ENCODE measurements around the gene GMPPA.

The GMPPA gene

GRCh38 chr2:219533930-219534661 is 35.4 kb downstream of the GMPPA start:
- no peak for ATAC-seq
- TF ChIP-seq CREB5 (CRISPR knock-in tag; IDR thresholded peaks at IDR 0.05; ENCODE audit: low read depth): no peak
- no peak for TF ChIP-seq ESRRG (CRISPR knock-in tag; IDR thresholded peaks at IDR 0.05)
- TF ChIP-seq GLIS3 (CRISPR knock-in tag; IDR thresholded peaks at IDR 0.05): no peak
- no peak for TF ChIP-seq PPARA (CRISPR knock-in tag; IDR thresholded peaks at IDR 0.05; ENCODE audit: borderline replicate concordance)
- no peak for TF ChIP-seq TOX (CRISPR knock-in tag; IDR thresholded peaks at IDR 0.05; ENCODE audit: borderline replicate concordance)
- TF ChIP-seq OSR1 (CRISPR knock-in tag; IDR thresholded peaks at IDR 0.05): no peak
- TF ChIP-seq PATZ1 (CRISPR knock-in tag; IDR thresholded peaks at IDR 0.05; ENCODE audit: borderline replicate concordance): no peak
- no peak for TF ChIP-seq CSDC2 (CRISPR knock-in tag; IDR thresholded peaks at IDR 0.05)
- TF ChIP-seq TCF4 (CRISPR knock-in tag; IDR thresholded peaks at IDR 0.05; ENCODE audit: borderline replicate concordance): no peak

DNA sequence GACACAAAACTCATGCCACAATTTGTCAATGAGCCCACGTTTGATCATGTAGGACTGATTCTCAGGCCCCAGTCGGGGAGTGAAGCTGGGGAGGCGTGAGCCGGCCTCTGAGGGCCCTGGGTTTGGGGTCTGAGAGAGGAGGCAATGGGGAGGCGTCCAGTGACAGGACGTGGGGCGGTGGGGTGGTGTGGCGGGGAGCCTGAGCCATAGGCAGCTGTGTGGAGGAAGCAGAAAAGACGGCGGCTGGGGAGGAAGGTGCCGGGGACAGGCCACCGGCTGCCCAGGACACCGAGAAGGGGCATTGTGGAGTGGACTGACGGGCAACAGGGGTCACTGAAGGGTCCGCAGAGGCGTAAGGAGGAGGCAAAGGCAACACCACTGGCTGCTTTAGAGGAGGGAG is 37.7 kb downstream of the GMPPA start:
- TF ChIP-seq CSDC2 (CRISPR knock-in tag; IDR thresholded peaks at IDR 0.05) (no peak), ZFP3 (CRISPR knock-in tag; IDR thresholded peaks at IDR 0.05) (no peak), ZFP30 (CRISPR knock-in tag; IDR thresholded peaks at IDR 0.05) (no peak), ZC3H10 (CRISPR knock-in tag; IDR thresholded peaks at IDR 0.05) (no peak), ZNF8 (CRISPR knock-in tag; IDR thresholded peaks at IDR 0.05) (no peak), RARB (CRISPR knock-in tag; IDR thresholded peaks at IDR 0.05) (no peak), OSR1 (CRISPR knock-in tag; IDR thresholded peaks at IDR 0.05) (no peak), PPARA (CRISPR knock-in tag; IDR thresholded peaks at IDR 0.05; ENCODE audit: borderline replicate concordance) (no peak), ESRRG (CRISPR knock-in tag; IDR thresholded peaks at IDR 0.05) (no peak), GLIS3 (CRISPR knock-in tag; IDR thresholded peaks at IDR 0.05) (no peak), ARNTL (CRISPR knock-in tag; IDR thresholded peaks at IDR 0.05; ENCODE audit: borderline replicate concordance, low read depth) (no peak), TOX (CRISPR knock-in tag; IDR thresholded peaks at IDR 0.05; ENCODE audit: borderline replicate concordance) (no peak), TCF4 (CRISPR knock-in tag; IDR thresholded peaks at IDR 0.05; ENCODE audit: borderline replicate concordance) (no peak), SNAI2 (CRISPR knock-in tag; IDR thresholded peaks at IDR 0.05) (no peak), CREB5 (CRISPR knock-in tag; IDR thresholded peaks at IDR 0.05; ENCODE audit: low read depth) (no peak)
- TF ChIP-seq, protein P1, sequence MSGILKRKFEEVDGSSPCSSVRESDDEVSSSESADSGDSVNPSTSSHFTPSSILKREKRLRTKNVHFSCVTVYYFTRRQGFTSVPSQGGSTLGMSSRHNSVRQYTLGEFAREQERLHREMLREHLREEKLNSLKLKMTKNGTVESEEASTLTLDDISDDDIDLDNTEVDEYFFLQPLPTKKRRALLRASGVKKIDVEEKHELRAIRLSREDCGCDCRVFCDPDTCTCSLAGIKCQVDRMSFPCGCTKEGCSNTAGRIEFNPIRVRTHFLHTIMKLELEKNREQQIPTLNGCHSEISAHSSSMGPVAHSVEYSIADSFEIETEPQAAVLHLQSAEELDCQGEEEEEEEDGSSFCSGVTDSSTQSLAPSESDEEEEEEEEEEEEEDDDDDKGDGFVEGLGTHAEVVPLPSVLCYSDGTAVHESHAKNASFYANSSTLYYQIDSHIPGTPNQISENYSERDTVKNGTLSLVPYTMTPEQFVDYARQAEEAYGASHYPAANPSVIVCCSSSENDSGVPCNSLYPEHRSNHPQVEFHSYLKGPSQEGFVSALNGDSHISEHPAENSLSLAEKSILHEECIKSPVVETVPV (CRISPR knock-in tag; IDR thresholded peaks at IDR 0.05): no peak
- TF ChIP-seq, protein P2, sequence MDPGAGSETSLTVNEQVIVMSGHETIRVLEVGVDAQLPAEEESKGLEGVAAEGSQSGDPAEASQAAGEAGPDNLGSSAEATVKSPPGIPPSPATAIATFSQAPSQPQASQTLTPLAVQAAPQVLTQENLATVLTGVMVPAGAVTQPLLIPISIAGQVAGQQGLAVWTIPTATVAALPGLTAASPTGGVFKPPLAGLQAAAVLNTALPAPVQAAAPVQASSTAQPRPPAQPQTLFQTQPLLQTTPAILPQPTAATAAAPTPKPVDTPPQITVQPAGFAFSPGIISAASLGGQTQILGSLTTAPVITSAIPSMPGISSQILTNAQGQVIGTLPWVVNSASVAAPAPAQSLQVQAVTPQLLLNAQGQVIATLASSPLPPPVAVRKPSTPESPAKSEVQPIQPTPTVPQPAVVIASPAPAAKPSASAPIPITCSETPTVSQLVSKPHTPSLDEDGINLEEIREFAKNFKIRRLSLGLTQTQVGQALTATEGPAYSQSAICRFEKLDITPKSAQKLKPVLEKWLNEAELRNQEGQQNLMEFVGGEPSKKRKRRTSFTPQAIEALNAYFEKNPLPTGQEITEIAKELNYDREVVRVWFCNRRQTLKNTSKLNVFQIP (CRISPR knock-in tag; IDR thresholded peaks at IDR 0.05; ENCODE audit: borderline replicate concordance, low read depth): no peak
- TF ChIP-seq, protein P3, sequence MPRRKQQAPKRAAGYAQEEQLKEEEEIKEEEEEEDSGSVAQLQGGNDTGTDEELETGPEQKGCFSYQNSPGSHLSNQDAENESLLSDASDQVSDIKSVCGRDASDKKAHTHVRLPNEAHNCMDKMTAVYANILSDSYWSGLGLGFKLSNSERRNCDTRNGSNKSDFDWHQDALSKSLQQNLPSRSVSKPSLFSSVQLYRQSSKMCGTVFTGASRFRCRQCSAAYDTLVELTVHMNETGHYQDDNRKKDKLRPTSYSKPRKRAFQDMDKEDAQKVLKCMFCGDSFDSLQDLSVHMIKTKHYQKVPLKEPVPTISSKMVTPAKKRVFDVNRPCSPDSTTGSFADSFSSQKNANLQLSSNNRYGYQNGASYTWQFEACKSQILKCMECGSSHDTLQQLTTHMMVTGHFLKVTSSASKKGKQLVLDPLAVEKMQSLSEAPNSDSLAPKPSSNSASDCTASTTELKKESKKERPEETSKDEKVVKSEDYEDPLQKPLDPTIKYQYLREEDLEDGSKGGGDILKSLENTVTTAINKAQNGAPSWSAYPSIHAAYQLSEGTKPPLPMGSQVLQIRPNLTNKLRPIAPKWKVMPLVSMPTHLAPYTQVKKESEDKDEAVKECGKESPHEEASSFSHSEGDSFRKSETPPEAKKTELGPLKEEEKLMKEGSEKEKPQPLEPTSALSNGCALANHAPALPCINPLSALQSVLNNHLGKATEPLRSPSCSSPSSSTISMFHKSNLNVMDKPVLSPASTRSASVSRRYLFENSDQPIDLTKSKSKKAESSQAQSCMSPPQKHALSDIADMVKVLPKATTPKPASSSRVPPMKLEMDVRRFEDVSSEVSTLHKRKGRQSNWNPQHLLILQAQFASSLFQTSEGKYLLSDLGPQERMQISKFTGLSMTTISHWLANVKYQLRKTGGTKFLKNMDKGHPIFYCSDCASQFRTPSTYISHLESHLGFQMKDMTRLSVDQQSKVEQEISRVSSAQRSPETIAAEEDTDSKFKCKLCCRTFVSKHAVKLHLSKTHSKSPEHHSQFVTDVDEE (CRISPR knock-in tag; IDR thresholded peaks at IDR 0.05): no peak
- no peak for ATAC-seq
